Loucy (cell line): Measurements from ENCODE around the gene MPHOSPH9.

Experiments
- H2AFZ ChIP-seq: fragments of 200-600 bp; sonication (generic); 2 replicates; pipeline ENCODE4 v1.6.0; 2016; ENCODE audit warnings: antibody characterized with exemption, mild to moderate bottlenecking, low read length, moderate library complexity
- H3F3A ChIP-seq: fragments of 200-600 bp; 2 replicates; pipeline ENCODE4 v1.6.0; 2016; ENCODE audit warnings: antibody characterized with exemption, low read depth, mild to moderate bottlenecking
- H3K27me3 ChIP-seq: fragments of 200-600 bp; sonication (generic); 2 replicates; pipeline ENCODE4 v1.6.1; 2014; ENCODE audit warnings: low read length, mild to moderate bottlenecking; ENCODE audit not compliant: insufficient read depth, poor library complexity, severe bottlenecking
- H3K36me3 ChIP-seq: fragments of 200-600 bp; sonication (generic); 2 replicates; pipeline ENCODE4 v1.6.1; 2016; ENCODE audit warnings: low read length; ENCODE audit not compliant: insufficient read depth
- H3K4me1 ChIP-seq: fragments of 200-600 bp; sonication (generic); 2 replicates; pipeline ENCODE4 v1.5.1; 2014; ENCODE audit warnings: low read length, mild to moderate bottlenecking; ENCODE audit not compliant: insufficient read depth, poor library complexity, severe bottlenecking
- H3K4me2 ChIP-seq: fragments of 200-600 bp; sonication (generic); 2 replicates; pipeline ENCODE4 v1.6.0; 2014; ENCODE audit warnings: antibody characterized with exemption, low read length, low read depth, mild to moderate bottlenecking; ENCODE audit not compliant: poor library complexity, severe bottlenecking
- H3K4me3 ChIP-seq: fragments of 200-600 bp; sonication (generic); 2 replicates; pipeline ENCODE4 v1.5.1; 2014; ENCODE audit warnings: low read length, mild to moderate bottlenecking, mixed read lengths; ENCODE audit not compliant: poor library complexity, severe bottlenecking
- H3K79me2 ChIP-seq: fragments of 200-600 bp; sonication (generic); 2 replicates; pipeline ENCODE4 v1.6.1; 2014; ENCODE audit warnings: low read length; ENCODE audit not compliant: insufficient read depth
- H3K9ac ChIP-seq: fragments of 200-600 bp; sonication (generic); 2 replicates; pipeline ENCODE4 v1.6.0; 2014; ENCODE audit warnings: mild to moderate bottlenecking, low read depth, low read length, moderate library complexity; ENCODE audit not compliant: poor library complexity, severe bottlenecking
- H3K9me2 ChIP-seq: fragments of 200-600 bp; sonication (generic); replicated peaks from 2 replicates; pipeline ENCODE4 v1.6.1; 2016; ENCODE audit warnings: low read depth, low read length, mixed read lengths
- H3K9me3 ChIP-seq: fragments of 200-600 bp; sonication (generic); 2 replicates; pipeline ENCODE4 v1.6.1; 2014; ENCODE audit warnings: mild to moderate bottlenecking, antibody characterized with exemption, low read length, low read depth; ENCODE audit not compliant: insufficient read depth
- H4K20me1 ChIP-seq: fragments of 200-600 bp; sonication (generic); 2 replicates; pipeline ENCODE4 v1.6.0; 2014; ENCODE audit warnings: antibody characterized with exemption, low read length, mild to moderate bottlenecking; ENCODE audit not compliant: insufficient read depth, poor library complexity, severe bottlenecking
- EZH2phosphoT487 ChIP-seq: fragments of 200-600 bp; IDR thresholded peaks from 2 replicates; pipeline ENCODE4 v1.6.1; 2018; ENCODE audit warnings: antibody characterized with exemption, mild to moderate bottlenecking, moderate library complexity, borderline replicate concordance
- TF ChIP-seq, protein P1 (sequence below): fragments of 200-600 bp; sonication (generic); conservative IDR thresholded peaks from 2 replicates; pipeline ENCODE4 v1.5.1; 2014; ENCODE audit warnings: mild to moderate bottlenecking, antibody characterized with exemption, low read length

MPHOSPH9 gene

DNA sequence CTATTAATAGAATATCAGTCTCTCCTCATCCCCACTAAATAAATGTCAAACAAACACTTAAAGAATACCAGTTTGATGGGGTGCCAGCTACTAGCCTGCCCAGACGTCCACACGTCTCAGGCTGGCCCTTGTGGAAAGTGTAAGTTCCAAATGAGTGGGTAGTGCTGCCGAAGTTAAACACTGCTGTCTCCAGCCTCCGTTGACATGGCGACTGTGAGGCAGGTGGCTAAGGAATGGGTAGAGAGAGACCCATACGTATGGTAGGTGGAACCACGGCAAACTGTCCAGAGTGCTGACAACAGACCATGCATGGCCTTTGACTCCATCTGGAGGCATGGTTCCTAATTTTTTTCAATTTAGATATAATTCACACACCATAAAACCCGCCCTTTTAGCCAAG, 119.9 kb downstream of the MPHOSPH9 start:
- no peaks in the 10 kb centered on the region for H3K4me1 ChIP-seq
- H4K20me1 ChIP-seq, result no peaks in the 10 kb centered on the region
- no peaks in the 10 kb centered on the region for H3K36me3 ChIP-seq
- H3K4me3 ChIP-seq, result no peak overlapping the region
- no peak overlapping the region for H2AFZ ChIP-seq
- H3K79me2 ChIP-seq, result no peaks in the 10 kb centered on the region
- no peak overlapping the region for H3K9ac ChIP-seq
- H3K27me3 ChIP-seq, result no peaks in the 10 kb centered on the region
- no peaks in the 10 kb centered on the region for H3F3A ChIP-seq
- no peaks in the 10 kb centered on the region for H3K9me2 ChIP-seq
- H3K9me3 ChIP-seq, result no peaks in the 10 kb centered on the region
- no peak overlapping the region for H3K4me2 ChIP-seq
- TF ChIP-seq EZH2phosphoT487, result no peak
- TF ChIP-seq, protein P1, sequence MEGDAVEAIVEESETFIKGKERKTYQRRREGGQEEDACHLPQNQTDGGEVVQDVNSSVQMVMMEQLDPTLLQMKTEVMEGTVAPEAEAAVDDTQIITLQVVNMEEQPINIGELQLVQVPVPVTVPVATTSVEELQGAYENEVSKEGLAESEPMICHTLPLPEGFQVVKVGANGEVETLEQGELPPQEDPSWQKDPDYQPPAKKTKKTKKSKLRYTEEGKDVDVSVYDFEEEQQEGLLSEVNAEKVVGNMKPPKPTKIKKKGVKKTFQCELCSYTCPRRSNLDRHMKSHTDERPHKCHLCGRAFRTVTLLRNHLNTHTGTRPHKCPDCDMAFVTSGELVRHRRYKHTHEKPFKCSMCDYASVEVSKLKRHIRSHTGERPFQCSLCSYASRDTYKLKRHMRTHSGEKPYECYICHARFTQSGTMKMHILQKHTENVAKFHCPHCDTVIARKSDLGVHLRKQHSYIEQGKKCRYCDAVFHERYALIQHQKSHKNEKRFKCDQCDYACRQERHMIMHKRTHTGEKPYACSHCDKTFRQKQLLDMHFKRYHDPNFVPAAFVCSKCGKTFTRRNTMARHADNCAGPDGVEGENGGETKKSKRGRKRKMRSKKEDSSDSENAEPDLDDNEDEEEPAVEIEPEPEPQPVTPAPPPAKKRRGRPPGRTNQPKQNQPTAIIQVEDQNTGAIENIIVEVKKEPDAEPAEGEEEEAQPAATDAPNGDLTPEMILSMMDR, result no peak

DNA sequence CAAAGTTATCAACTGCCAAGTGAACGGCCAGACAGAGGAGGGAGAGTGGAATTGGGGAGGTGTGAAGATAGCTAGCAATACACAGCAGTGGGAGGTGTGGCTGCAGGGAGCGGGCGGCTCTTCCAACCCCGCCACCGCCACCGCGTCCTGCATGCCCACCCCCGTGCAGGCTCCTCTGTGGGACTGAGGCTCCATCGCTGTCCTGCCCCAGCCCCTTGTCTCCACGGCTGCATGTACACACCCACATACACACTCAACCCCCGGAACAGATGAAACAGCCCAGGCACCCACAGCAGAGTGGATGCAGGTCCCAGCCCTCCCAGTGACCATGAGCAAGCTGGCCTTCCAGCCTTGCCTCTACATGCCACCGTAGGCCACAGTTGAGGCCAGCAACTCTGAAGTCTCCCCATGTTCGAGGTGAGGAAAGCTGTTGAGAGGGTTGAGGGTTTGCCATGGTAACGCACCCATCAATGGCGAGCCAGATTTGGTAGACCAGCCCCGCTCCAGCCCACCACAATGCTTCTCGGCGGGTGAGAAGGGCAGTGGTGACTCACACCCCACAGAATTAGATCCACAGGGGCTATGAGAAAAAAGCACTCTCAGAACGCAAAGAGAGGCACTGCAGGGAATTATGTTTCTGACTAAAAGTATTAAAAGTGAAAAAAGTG, 121.3 kb downstream of the MPHOSPH9 start:
- H3K27me3 ChIP-seq, result no peaks in the 10 kb centered on the region
- H3K36me3 ChIP-seq, result no peaks in the 10 kb centered on the region
- H3K9ac ChIP-seq, result no peak overlapping the region
- peaks cover 11% of the 10 kb centered on the region for H3K4me1 ChIP-seq
- H3K9me2 ChIP-seq, result no peaks in the 10 kb centered on the region
- TF ChIP-seq EZH2phosphoT487, result no peak
- TF ChIP-seq, protein P1, result no peak
- H4K20me1 ChIP-seq, result no peaks in the 10 kb centered on the region
- no peak overlapping the region for H3K4me2 ChIP-seq
- H3K9me3 ChIP-seq, result no peaks in the 10 kb centered on the region
- no peak overlapping the region for H3K4me3 ChIP-seq
- H3K79me2 ChIP-seq, result no peaks in the 10 kb centered on the region
- no peaks in the 10 kb centered on the region for H3F3A ChIP-seq
- no peak overlapping the region for H2AFZ ChIP-seq

DNA sequence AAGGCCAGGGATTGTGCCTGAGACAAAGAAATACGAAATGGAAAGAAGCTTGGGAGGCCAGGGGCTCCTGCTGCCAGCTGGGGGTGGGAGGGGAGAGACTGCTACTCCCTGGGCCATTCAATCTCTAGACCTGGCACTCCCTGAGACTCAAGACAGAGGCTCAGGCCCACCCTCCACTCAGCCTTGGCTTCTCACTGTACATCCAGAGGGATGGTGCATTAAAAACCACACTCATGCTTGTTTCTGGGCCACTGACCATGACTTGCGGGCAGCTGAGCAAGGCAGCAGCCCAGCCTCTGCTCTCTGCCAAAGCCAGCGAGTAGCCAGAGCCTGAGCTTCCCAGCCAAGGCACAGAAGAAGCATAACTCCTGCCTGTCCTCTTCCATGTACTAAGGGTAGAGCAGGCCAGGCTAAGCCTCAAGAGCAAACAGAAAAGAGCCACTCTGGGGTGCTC, 123.6 kb downstream of the MPHOSPH9 start:
- Histone ChIP-seq H3K79me2 (no peaks in the 10 kb centered on the region), H3K4me3 (no peak overlapping the region), H3K36me3 (no peaks in the 10 kb centered on the region), H3F3A (no peaks in the 10 kb centered on the region), H4K20me1 (no peaks in the 10 kb centered on the region), H3K9me2 (no peaks in the 10 kb centered on the region), H3K27me3 (no peaks in the 10 kb centered on the region), H3K4me1 (peaks cover 19% of the 10 kb centered on the region), H3K9me3 (no peaks in the 10 kb centered on the region), H3K4me2 (no peak overlapping the region), H3K9ac (no peak overlapping the region), H2AFZ (no peak overlapping the region)
- TF ChIP-seq, protein P1, result no peak
- TF ChIP-seq EZH2phosphoT487, result no peak
